ENCODE data around the gene PTPRR.

Gene PTPRR

DNA sequence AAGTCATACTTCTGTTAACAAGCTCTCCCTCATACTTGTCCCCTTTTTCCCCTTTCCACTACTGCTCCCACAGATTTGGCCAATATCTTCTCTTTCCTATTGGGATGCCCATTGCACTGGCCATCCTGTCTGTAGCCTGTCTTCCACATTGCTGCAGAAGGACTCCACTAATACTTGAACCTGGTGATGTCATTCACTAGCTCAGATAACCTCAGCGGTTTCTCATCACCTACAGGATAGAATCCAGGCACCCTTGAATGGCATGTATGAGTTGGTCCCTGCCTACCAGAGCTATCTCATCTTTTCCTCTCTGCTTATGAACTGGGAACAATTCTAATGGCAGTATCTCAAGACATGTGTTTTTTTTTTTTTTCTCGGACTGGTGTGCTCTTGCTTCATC, 84.6 kb downstream of the PTPRR start:
- DNase-seq (ENCODE audit: low read depth), result no peak
- TF ChIP-seq MYC (IDR thresholded peaks at IDR 0.05; ENCODE audit: low read depth, low read length) (no peak), CTCF (IDR thresholded peaks at IDR 0.05; ENCODE audit: low read depth, low read length) (no peak), POLR2A (IDR thresholded peaks at IDR 0.05; ENCODE audit: extremely low read depth, insufficient read length) (no peak)
- TF ChIP-seq, protein P1, sequence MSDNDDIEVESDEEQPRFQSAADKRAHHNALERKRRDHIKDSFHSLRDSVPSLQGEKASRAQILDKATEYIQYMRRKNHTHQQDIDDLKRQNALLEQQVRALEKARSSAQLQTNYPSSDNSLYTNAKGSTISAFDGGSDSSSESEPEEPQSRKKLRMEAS (IDR thresholded peaks at IDR 0.05; ENCODE audit: low read depth, low read length), result no peak
- no peak overlapping the region for H3K4me3 ChIP-seq (ENCODE audit: low read depth, low read length)

- TF ChIP-seq, protein P1 (IDR thresholded peaks at IDR 0.05; ENCODE audit: low read depth, low read length), result no peak
- TF ChIP-seq CTCF (IDR thresholded peaks at IDR 0.05; ENCODE audit: low read depth, low read length), result no peak
- TF ChIP-seq POLR2A (IDR thresholded peaks at IDR 0.05; ENCODE audit: extremely low read depth, insufficient read length), result no peak
- TF ChIP-seq MYC (IDR thresholded peaks at IDR 0.05; ENCODE audit: low read depth, low read length), result no peak
- no peak overlapping the region for H3K4me3 ChIP-seq (ENCODE audit: low read depth, low read length)
These were observed 89.0 kb downstream of the PTPRR start for GRCh38 chr12:70831543-70831942.

GRCh38 chr12:70830221-70831061, 90.1 kb downstream of the PTPRR start:
- TF ChIP-seq POLR2A (IDR thresholded peaks at IDR 0.05; ENCODE audit: extremely low read depth, insufficient read length) (no peak), MYC (IDR thresholded peaks at IDR 0.05; ENCODE audit: low read depth, low read length) (no peak), CTCF (IDR thresholded peaks at IDR 0.05; ENCODE audit: low read depth, low read length) (no peak)
- TF ChIP-seq, protein P1 (IDR thresholded peaks at IDR 0.05; ENCODE audit: low read depth, low read length), result no peak
- DNase-seq (ENCODE audit: low read depth), result no peak
- H3K4me3 ChIP-seq (ENCODE audit: low read depth, low read length), result no peak overlapping the region

More at GRCh38 chr12:70831543-70831942, 89.0 kb downstream of the PTPRR start:
- DNase-seq (ENCODE audit: low read depth), result no peak

DNA sequence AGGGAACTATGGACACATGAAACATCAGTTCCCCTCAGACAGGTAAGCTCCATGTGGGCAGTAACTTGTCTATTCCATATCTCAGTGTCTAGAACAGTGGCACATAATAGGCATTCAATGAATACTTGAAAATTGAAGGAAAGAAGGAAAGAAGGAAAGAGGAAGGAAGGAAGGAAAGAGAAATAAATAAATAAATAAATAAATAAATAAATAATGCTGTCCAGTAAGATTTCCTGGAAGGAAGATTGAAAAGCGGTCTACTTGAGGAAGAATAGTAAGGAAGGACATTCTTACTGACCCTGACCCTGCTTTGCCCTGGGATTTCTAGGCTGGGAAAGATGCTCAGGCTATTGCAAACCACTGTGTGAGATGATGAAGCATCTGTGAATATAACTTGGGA, 91.5 kb downstream of the PTPRR start:
- DNase-seq (ENCODE audit: low read depth), result no peak
- TF ChIP-seq POLR2A (IDR thresholded peaks at IDR 0.05; ENCODE audit: extremely low read depth, insufficient read length) (no peak), MYC (IDR thresholded peaks at IDR 0.05; ENCODE audit: low read depth, low read length) (no peak), CTCF (IDR thresholded peaks at IDR 0.05; ENCODE audit: low read depth, low read length) (no peak)
- TF ChIP-seq, protein P1 (IDR thresholded peaks at IDR 0.05; ENCODE audit: low read depth, low read length), result no peak
- no peak overlapping the region for H3K4me3 ChIP-seq (ENCODE audit: low read depth, low read length)

DNA sequence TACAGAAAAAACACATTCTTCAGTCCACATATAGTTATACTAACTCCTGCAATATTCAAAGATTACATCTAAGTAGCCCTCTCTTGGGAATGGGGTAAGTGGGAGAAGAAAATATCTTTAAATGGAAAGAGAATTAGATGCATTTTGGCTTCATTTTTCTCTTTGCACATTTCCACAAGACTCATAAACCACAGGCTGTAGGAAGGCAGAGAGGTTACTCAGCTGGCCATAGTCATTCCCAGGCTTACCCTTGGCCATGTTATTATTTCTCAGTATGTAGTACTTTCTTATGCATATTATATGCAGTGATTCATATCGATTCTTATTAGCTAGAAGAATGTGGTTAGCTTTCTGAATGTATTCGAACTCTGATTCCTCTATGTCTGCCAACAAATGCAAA, 92.2 kb downstream of the PTPRR start:
- DNase-seq (ENCODE audit: low read depth), result no peak
- TF ChIP-seq CTCF (IDR thresholded peaks at IDR 0.05; ENCODE audit: low read depth, low read length) (no peak), POLR2A (IDR thresholded peaks at IDR 0.05; ENCODE audit: extremely low read depth, insufficient read length) (no peak), MYC (IDR thresholded peaks at IDR 0.05; ENCODE audit: low read depth, low read length) (no peak)
- TF ChIP-seq, protein P1 (IDR thresholded peaks at IDR 0.05; ENCODE audit: low read depth, low read length), result no peak
- no peak overlapping the region for H3K4me3 ChIP-seq (ENCODE audit: low read depth, low read length)
